ENCODE data around the gene TNFSF18. TPM values are rescaled to one million over a fixed set of nuclear protein-coding genes. Genes with fewer than 3 reads are reported as not detected.
A peak's percentile ranks its signal among the peaks of the same experiment; 100 is the strongest.

Gene TNFSF18
- total RNA-seq, 2 donors from 2014 or later, result not detected

DNA sequence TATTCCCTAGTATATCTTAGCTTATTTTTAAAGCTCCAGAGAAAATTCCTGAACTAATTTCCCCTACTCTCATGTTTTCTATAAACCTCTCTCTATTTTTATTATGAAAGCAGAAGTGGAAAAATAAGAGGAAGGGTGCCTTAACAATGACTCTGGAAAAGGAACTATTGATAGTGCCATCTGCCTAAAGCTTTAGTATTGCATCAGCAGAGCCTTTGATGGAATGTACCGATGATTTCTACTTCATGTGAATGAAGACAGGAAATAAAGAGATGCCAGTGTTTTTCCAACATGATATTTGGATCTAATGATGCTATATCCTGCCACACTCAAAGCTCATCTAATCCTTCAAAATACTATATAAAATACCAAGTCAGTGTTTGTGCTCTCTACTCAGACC is 35.1 kb downstream of the TNFSF18 start:
- no peak overlapping the region for H3K4me3 ChIP-seq
- H3K27ac ChIP-seq, result no peak overlapping the region
- no peaks in the 10 kb centered on the region for H3K36me3 ChIP-seq (replicated peaks in 1 of 2; ENCODE audit: insufficient read depth in 1 of 2, low read depth in 2 of 2)
- TF ChIP-seq, protein P1, sequence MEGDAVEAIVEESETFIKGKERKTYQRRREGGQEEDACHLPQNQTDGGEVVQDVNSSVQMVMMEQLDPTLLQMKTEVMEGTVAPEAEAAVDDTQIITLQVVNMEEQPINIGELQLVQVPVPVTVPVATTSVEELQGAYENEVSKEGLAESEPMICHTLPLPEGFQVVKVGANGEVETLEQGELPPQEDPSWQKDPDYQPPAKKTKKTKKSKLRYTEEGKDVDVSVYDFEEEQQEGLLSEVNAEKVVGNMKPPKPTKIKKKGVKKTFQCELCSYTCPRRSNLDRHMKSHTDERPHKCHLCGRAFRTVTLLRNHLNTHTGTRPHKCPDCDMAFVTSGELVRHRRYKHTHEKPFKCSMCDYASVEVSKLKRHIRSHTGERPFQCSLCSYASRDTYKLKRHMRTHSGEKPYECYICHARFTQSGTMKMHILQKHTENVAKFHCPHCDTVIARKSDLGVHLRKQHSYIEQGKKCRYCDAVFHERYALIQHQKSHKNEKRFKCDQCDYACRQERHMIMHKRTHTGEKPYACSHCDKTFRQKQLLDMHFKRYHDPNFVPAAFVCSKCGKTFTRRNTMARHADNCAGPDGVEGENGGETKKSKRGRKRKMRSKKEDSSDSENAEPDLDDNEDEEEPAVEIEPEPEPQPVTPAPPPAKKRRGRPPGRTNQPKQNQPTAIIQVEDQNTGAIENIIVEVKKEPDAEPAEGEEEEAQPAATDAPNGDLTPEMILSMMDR (IDR thresholded peaks at IDR 0.05), result no peak
- TF ChIP-seq POLR2A (IDR thresholded peaks at IDR 0.05), result no peak
- ATAC-seq, result no peak
- no peaks in the 10 kb centered on the region for H3K9me3 ChIP-seq
- intact Hi-C loops (cut with DNase I), result no loop called here
- 74 to 84% methylated on average over 1 of the region's 1 CpG for WGBS, 2 donors
- DNase-seq, result no peak
- H3K4me1 ChIP-seq, result no peaks in the 10 kb centered on the region
- no peaks in the 10 kb centered on the region for H3K27me3 ChIP-seq

DNA sequence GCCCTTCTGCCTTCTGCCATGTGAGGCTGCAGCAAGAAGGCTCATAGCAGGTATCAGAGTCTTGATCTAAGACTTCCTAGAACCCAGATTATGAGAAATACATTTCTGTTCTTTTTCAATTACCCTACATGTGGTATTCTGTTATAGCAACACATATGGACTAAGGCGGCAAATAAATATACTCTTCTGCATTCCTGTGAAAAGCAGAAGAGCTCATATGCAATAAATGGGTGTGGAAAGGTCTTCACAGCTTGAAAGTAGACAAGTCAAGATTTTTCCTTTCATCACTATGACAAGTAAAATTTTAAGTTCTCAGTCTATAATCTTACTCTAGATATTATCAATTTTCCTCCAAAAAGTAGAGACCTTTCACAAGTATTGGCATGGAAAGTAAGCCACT is 36.6 kb downstream of the TNFSF18 start:
- no peaks in the 10 kb centered on the region for H3K27me3 ChIP-seq
- H3K4me1 ChIP-seq, result no peaks in the 10 kb centered on the region
- no peaks in the 10 kb centered on the region for H3K36me3 ChIP-seq (replicated peaks in 1 of 2; ENCODE audit: insufficient read depth in 1 of 2, low read depth in 2 of 2)
- H3K27ac ChIP-seq, result no peak overlapping the region
- ATAC-seq (no peak), DNase-seq (no peak)
- TF ChIP-seq, protein P1 (IDR thresholded peaks at IDR 0.05), result no peak
- no peak for TF ChIP-seq POLR2A (IDR thresholded peaks at IDR 0.05)
- H3K4me3 ChIP-seq, result no peak overlapping the region
- intact Hi-C loops (cut with DNase I), result no loop called here
- no peaks in the 10 kb centered on the region for H3K9me3 ChIP-seq
- WGBS, 2 donors, result 79 to 100% methylated on average over 1 of the region's 1 CpG

DNA sequence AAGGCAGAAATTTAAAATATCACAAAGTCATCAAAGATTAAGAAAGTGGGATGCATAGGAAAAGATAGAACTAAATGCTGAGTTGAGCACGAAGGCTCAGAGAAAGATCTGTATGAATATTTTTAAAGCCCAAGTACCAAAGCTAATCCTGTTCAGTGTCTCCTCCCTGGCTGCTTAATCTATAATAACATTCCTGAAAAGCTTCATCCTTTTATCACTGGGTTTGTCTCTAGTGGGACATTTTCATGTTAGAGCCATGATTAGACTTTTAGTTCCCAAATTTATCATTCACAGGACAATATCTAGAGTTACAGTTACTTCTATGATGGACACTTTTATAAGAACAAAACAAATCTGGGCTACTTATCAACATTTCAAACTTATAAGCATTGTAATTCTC is 38.6 kb downstream of the TNFSF18 start:
- Histone ChIP-seq H3K4me3 (no peak overlapping the region), H3K27ac (no peak overlapping the region), H3K36me3 (replicated peaks in 1 of 2; ENCODE audit: insufficient read depth in 1 of 2, low read depth in 2 of 2) (no peaks in the 10 kb centered on the region), H3K4me1 (no peaks in the 10 kb centered on the region), H3K27me3 (no peaks in the 10 kb centered on the region), H3K9me3 (no peaks in the 10 kb centered on the region)
- intact Hi-C loops (cut with DNase I), result no loop called here
- TF ChIP-seq POLR2A (IDR thresholded peaks at IDR 0.05), result no peak
- TF ChIP-seq, protein P1 (IDR thresholded peaks at IDR 0.05), result no peak
- ATAC-seq (no peak), DNase-seq (no peak)
- WGBS, 2 donors, result 81 to 90% methylated on average over 1 of the region's 1 CpG

DNA sequence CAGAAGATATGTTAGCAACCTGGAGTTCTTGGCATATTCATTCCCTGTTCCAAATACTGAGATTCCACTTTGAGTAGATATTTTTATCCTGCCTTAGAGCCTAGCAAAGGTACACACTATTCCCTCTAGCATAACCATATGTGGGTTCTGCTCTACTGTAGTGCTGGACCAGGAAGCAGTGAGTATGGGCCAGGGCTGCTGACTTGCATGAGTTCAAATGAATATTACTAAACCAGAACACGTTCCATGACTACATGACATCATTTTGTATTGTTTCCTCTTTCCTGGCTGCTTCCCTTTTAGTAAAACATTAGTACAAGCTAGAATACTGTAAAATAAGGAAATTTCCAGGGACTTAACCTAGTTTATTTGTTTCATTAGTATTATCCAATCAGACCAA is 41.1 kb downstream of the TNFSF18 start:
- ATAC-seq (no peak), DNase-seq (peak in 2 of 4 donors; percentile 7 to 33)
- WGBS, 2 donors, result 39 to 41% methylated on average over 1 of the region's 1 CpG
- H3K27me3 ChIP-seq, result no peaks in the 10 kb centered on the region
- H3K4me1 ChIP-seq, result no peaks in the 10 kb centered on the region
- TF ChIP-seq, protein P1 (IDR thresholded peaks at IDR 0.05), result no peak
- no peak for TF ChIP-seq POLR2A (IDR thresholded peaks at IDR 0.05)
- intact Hi-C loops (cut with DNase I), result no loop called here
- no peaks in the 10 kb centered on the region for H3K9me3 ChIP-seq
- no peak overlapping the region for H3K27ac ChIP-seq
- no peak overlapping the region for H3K4me3 ChIP-seq
- H3K36me3 ChIP-seq (replicated peaks in 1 of 2; ENCODE audit: insufficient read depth in 1 of 2, low read depth in 2 of 2), result no peaks in the 10 kb centered on the region

DNA sequence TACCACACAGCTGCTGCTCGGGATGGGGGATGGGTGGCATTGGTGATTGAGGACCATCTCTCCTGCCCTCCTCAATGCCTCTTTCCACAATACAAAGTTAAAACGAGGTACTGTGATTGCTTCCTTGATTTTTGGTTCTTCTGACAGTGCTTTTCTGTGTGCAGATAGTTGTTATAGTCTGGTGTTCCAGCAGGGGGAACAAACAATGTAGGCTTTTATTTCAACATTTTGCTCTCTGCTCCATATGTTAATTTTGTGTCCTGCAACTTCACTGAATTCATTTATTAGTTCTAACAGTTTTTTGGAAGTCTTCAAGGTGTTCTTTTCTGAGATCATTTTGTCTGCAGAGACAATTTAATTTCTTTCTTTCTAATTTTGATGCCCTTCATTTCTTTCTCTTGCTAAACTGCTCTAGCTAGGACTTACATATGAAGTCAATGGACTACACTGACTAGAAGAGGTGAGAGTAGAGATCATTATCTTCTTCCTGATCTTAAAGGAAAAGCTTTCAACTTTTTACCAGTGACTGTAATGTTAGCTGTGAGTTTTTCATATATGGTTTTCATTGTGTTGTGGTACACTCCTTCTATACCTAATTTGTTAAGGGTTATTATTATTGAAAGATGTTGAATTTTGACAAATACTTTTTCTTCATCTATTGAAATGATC is 45.4 kb downstream of the TNFSF18 start:
- no peak for ATAC-seq
- H3K27me3 ChIP-seq, result no peaks in the 10 kb centered on the region
- DNase-seq, result no peak
- no peak overlapping the region for H3K27ac ChIP-seq
- no peaks in the 10 kb centered on the region for H3K36me3 ChIP-seq (replicated peaks in 1 of 2; ENCODE audit: insufficient read depth in 1 of 2, low read depth in 2 of 2)
- WGBS, 2 donors, result 45 to 54% methylated on average over 2 of the region's 2 CpGs
- no peaks in the 10 kb centered on the region for H3K4me1 ChIP-seq
- H3K4me3 ChIP-seq, result no peak overlapping the region
- H3K9me3 ChIP-seq, result no peaks in the 10 kb centered on the region
- intact Hi-C loops (cut with DNase I), result no loop called here
- TF ChIP-seq, protein P1 (IDR thresholded peaks at IDR 0.05), result no peak
- no peak for TF ChIP-seq POLR2A (IDR thresholded peaks at IDR 0.05)
